Neutrophil (primary cell): ENCODE results near the gene B3GLCT.

Experiments
- H3K27ac ChIP-seq: fragments of 200-600 bp; sonication (generic); 2 replicates; pipeline ENCODE4 v1.5.1; 2016; ENCODE audit warnings: mild to moderate bottlenecking, moderate library complexity
- H3K27me3 ChIP-seq: fragments of 200-600 bp; sonication (generic); 2 replicates; pipeline ENCODE4 v1.6.0; 2016; ENCODE audit warnings: mild to moderate bottlenecking
- H3K36me3 ChIP-seq: fragments of 200-600 bp; sonication (generic); 2 replicates; pipeline ENCODE4 v1.5.1; 2017
- H3K4me1 ChIP-seq, 2 experiments: fragments of 200-600 bp in 1 of 2; sonication (generic) in 1 of 2; 1 replicate in 1 of 2; 2 replicates in 1 of 2; pipeline versions ENCODE4 v1.5.1 to v1.6.1; 2013 to 2016; ENCODE audit warnings: low read depth in 1 of 2, low read length in 1 of 2, mild to moderate bottlenecking in 1 of 2, moderate library complexity in 1 of 2; ENCODE audit not compliant: control insufficient read depth in 1 of 2, insufficient read depth in 1 of 2
- H3K4me3 ChIP-seq, 2 experiments: fragments of 200-600 bp in 1 of 2; sonication (generic) in 1 of 2; 1 replicate in 1 of 2; 2 replicates in 1 of 2; pipeline ENCODE4 v1.5.1; 2013 to 2016; ENCODE audit warnings: low read depth in 1 of 2, low read length in 1 of 2, mild to moderate bottlenecking in 1 of 2, moderate library complexity in 1 of 2
- H3K9me3 ChIP-seq: fragments of 200-600 bp; sonication (generic); 2 replicates; pipeline ENCODE4 v1.5.1; 2016
- TF ChIP-seq, protein P1 (sequence below): fragments of 200-600 bp; sonication (generic); IDR thresholded peaks from 2 replicates; pipeline ENCODE4 v1.5.1; 2016; ENCODE audit warnings: antibody characterized with exemption

Gene B3GLCT

DNA sequence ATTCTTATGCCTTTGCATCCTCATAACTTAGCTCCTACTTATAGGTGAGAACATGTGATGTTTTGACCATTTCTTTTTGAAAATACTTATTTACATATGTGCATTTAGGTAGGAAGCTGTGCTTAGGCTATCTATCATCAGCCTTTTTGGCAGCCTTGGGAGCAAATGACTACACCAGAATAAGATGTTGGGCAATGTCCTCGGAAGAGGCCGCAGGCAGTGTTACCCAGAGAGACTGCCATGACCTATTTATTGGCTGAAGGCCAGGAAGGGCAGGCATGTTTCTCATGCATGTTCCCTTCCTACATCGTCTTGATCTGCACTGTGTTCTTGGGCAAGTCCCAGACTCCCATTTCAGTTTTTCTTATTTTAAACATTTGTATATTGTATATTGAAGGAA is 122.3 kb downstream of the B3GLCT start:
- TF ChIP-seq, protein P1, sequence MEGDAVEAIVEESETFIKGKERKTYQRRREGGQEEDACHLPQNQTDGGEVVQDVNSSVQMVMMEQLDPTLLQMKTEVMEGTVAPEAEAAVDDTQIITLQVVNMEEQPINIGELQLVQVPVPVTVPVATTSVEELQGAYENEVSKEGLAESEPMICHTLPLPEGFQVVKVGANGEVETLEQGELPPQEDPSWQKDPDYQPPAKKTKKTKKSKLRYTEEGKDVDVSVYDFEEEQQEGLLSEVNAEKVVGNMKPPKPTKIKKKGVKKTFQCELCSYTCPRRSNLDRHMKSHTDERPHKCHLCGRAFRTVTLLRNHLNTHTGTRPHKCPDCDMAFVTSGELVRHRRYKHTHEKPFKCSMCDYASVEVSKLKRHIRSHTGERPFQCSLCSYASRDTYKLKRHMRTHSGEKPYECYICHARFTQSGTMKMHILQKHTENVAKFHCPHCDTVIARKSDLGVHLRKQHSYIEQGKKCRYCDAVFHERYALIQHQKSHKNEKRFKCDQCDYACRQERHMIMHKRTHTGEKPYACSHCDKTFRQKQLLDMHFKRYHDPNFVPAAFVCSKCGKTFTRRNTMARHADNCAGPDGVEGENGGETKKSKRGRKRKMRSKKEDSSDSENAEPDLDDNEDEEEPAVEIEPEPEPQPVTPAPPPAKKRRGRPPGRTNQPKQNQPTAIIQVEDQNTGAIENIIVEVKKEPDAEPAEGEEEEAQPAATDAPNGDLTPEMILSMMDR = no peak
- no peaks in the 10 kb centered on the region for H3K9me3 ChIP-seq
- no peak overlapping the region for H3K4me3 ChIP-seq
- H3K27ac ChIP-seq = no peak overlapping the region
- peaks cover 8% of the 10 kb centered on the region for H3K36me3 ChIP-seq
- no peaks in the 10 kb centered on the region for H3K4me1 ChIP-seq
- H3K27me3 ChIP-seq = no peaks in the 10 kb centered on the region

DNA sequence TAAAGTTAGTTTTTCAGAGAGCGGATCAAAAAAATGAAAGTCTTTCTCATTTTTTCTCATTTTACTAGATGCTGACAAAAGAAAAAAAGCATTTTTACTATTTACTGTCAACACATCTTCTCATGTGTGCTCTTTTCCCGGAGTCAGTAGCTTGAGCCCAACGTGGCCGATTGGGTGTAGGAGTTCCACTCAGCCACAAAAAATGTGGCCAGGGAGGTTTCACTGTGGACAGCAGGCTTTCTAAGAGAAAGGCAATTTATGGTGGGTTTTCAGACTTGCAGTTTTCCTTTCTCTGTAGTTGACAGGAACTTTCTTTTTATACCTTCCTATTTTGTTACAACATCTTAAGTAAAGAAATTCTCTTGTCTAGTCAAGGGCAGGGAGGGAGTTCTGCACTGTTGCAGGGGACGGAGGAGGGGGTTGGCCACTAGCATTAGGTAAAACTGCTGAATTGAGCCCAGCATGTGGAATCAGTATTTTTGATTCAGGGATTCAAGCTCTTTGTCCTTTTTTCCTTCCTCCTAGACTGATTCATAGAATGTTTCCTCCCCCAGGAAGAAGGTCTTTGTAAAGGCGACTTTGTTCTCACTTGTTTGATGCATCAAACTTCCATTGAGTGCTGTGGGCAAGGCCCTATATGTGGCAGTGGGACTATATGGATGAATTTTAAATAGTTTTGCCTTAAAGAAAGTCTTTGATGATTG is 123.1 kb downstream of the B3GLCT start:
- Histone ChIP-seq H3K4me3 (no peak overlapping the region), H3K4me1 (no peaks in the 10 kb centered on the region), H3K36me3 (peaks cover 10% of the 10 kb centered on the region), H3K27ac (no peak overlapping the region), H3K27me3 (no peaks in the 10 kb centered on the region), H3K9me3 (no peaks in the 10 kb centered on the region)
- TF ChIP-seq, protein P1 = no peak

DNA sequence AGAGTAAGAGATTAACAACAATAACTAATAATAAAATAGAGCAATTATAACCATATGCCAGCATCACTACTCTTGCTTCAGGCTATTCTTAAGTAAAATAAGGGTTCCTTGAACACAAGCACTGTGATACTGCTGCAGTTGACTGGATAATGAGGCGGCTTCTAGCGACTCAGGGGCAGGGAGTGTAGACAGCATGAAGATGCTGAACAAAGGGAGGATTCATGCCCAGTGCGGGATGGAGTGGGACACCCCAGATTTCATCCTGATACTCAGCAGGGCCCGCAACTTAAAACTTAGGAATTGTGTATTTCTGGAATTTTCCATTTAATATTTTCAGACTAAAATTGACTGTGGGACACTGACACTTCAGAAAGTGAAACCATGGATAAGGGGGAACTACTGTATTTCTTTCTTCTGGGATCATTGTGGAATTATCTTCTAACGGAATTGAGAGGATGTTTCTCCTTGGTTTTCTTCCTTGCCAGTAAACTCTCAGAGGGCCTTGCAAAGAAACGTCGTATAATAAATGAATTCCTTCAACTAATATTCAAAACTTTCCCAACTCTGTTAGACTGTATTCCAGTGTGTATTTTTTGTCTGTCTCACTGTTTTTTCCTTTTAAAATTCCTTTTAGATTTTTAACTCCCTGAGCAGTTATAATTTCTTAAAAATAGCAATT is 127.5 kb downstream of the B3GLCT start:
- no peaks in the 10 kb centered on the region for H3K27me3 ChIP-seq
- H3K27ac ChIP-seq = no peak overlapping the region
- TF ChIP-seq, protein P1 = no peak
- H3K36me3 ChIP-seq = peaks cover 14% of the 10 kb centered on the region
- no peaks in the 10 kb centered on the region for H3K9me3 ChIP-seq
- H3K4me3 ChIP-seq = no peak overlapping the region
- no peaks in the 10 kb centered on the region for H3K4me1 ChIP-seq

DNA sequence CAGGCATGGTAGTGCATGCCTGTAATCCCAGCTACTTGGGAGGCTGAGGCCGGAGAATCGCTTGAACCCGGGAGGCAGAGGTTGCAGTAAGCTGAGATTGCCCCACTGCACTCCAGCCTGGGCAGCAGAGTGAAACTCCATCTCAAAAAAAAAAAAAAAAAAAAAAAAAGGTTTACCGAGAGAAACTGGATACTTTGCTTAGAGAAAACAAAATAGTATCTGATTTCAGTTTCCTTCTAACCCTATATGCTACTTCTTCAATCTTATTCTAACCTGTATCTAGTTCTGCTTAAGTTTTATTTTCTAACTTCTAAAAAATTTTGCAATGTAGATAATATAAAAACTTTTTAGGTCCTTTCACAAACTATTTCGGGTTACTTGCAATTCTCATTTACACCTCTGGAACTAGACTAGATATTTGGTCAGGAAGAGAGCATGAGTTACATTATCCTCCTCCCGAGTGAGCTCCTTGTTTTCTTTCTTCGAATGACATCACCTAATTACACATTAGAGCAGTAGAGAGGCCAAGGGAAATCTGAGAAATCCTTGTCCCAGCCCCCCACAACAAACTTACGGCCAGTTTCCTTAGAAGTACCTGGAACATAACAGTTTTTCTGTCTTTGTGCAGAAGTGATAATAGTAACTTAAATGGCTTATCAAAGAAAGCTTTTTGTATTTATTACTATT is 128.9 kb downstream of the B3GLCT start:
- H3K4me3 ChIP-seq = no peak overlapping the region
- no peak overlapping the region for H3K27ac ChIP-seq
- H3K9me3 ChIP-seq = no peaks in the 10 kb centered on the region
- H3K36me3 ChIP-seq = peaks cover 13% of the 10 kb centered on the region
- no peaks in the 10 kb centered on the region for H3K4me1 ChIP-seq
- TF ChIP-seq, protein P1 = no peak
- no peaks in the 10 kb centered on the region for H3K27me3 ChIP-seq

DNA sequence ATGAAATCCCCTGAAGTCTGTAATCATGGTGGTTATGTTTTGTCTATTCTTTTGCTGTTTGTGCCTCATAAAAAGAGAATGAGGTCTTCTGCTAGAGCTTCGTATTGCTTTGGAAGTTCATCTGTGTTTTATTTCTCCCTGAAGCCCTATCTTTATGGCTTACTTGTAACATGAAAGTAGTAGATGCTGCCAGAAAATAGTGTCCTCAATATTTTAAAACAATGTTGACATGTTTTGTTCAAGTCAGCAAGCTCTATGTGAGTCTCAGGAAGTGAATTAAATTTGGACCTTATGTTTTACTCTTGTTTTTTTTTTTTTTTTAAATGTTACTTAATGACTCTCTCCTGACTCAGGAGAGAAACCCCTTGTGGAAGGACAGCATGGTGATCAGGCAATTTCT is 130.5 kb downstream of the B3GLCT start:
- Histone ChIP-seq H3K27ac (no peak overlapping the region), H3K4me3 (no peak overlapping the region), H3K4me1 (no peaks in the 10 kb centered on the region), H3K27me3 (no peaks in the 10 kb centered on the region), H3K9me3 (no peaks in the 10 kb centered on the region), H3K36me3 (peaks cover 7% of the 10 kb centered on the region)
- TF ChIP-seq, protein P1 = no peak
